ENCODE results near the gene P3H3. TPM values are rescaled to one million over a fixed set of nuclear protein-coding genes. Genes with fewer than 3 reads are reported as not detected.

The P3H3 gene
- total and polyA plus RNA-seq, 2 donors (not counting 3 experiments of a cell fraction or from before 2014, with no cell fraction given) = 75.9 to 76.5 TPM

DNA sequence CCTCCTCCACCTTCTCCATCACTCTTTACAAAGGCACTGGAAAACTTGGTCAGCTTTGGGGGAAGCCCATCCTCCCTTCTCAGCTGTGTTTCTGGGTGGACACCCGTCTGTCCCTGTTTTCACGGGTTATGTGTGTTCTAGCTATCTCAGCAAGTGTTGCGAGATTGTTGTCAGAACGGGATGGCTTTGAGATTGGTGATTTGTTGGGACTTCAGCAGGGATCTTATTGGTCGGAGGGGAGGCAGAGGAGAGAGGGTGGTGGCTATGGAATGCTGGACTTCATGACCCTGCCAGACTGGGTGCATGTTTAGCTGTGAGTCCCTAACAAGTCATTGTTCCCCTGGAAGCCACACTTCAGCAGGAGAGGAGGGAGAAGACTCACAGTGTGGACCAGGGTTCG is 25.8 kb downstream of the P3H3 start:
- Histone ChIP-seq H3K4me2 (ENCODE audit: insufficient read depth, low read length) (no peak overlapping the region), H4K20me1 (replicated peaks; ENCODE audit: control insufficient read depth, extremely low read depth, insufficient read depth, low read length) (no peaks in the 10 kb centered on the region), H3K9me3 (replicated peaks; ENCODE audit: control insufficient read depth, insufficient read depth, low read length) (no peaks in the 10 kb centered on the region), H3K27me3 (ENCODE audit: control insufficient read depth in 2 of 2, insufficient read depth in 2 of 2, low read length in 2 of 2) (no peaks in the 10 kb centered on the region), H3K9ac (replicated peaks; ENCODE audit: extremely low read depth, insufficient read depth, low read length) (no peak overlapping the region), H3K4me1 (ENCODE audit: control insufficient read depth, extremely low read depth, insufficient read depth, low read length) (peaks cover 24% of the 10 kb centered on the region), H3K27ac (ENCODE audit: insufficient read depth, low read depth, low read length) (no peak overlapping the region), H3K4me3 (replicated peaks in 1 of 3; ENCODE audit: insufficient read depth in 1 of 3, low read depth in 1 of 3, low read length in 3 of 3) (no peak overlapping the region), H3K36me3 (ENCODE audit: control insufficient read depth in 2 of 2, extremely low read depth in 1 of 2, insufficient read depth in 2 of 2, low read length in 2 of 2) (peaks cover 23 to 30% of the 10 kb centered on the region in 2 experiments), H2AFZ (ENCODE audit: low read depth, low read length) (no peak overlapping the region), H3K79me2 (ENCODE audit: control insufficient read depth, insufficient read depth, low read length) (peaks cover 39% of the 10 kb centered on the region), H3K9me1 (replicated peaks; ENCODE audit: control insufficient read depth, extremely low read depth, insufficient read depth, low read length) (no peaks in the 10 kb centered on the region)
- BruUV-seq (replicated peaks) = no TSS peak
- POLR2A ChIA-PET = interaction anchor here (0.7 to 1.5 kb wide), 2 partner anchors 11 to 15 kb away, joined by 3 to 4 read pairs; no protein-coding TSS in a partner anchor
- TF ChIP-seq GATA2 (IDR thresholded peaks at IDR 0.05; ENCODE audit: insufficient read depth, insufficient read length, low read depth, low read length) = no peak
- TF ChIP-seq POLR2A (IDR thresholded peaks at IDR 0.05; ENCODE audit: low read depth, low read length) = no peak
- TF ChIP-seq JUN (IDR thresholded peaks at IDR 0.05; ENCODE audit: borderline replicate concordance, insufficient read depth, insufficient read length, low read depth) = no peak
- TF ChIP-seq, protein P1, sequence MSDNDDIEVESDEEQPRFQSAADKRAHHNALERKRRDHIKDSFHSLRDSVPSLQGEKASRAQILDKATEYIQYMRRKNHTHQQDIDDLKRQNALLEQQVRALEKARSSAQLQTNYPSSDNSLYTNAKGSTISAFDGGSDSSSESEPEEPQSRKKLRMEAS (IDR thresholded peaks at IDR 0.05; ENCODE audit: insufficient read depth, insufficient read length) = no peak
- no peak for TF ChIP-seq EZH2 (IDR thresholded peaks at IDR 0.05; ENCODE audit: borderline replicate concordance, low read depth, low read length, severe bottlenecking)
- TF ChIP-seq, protein P2, sequence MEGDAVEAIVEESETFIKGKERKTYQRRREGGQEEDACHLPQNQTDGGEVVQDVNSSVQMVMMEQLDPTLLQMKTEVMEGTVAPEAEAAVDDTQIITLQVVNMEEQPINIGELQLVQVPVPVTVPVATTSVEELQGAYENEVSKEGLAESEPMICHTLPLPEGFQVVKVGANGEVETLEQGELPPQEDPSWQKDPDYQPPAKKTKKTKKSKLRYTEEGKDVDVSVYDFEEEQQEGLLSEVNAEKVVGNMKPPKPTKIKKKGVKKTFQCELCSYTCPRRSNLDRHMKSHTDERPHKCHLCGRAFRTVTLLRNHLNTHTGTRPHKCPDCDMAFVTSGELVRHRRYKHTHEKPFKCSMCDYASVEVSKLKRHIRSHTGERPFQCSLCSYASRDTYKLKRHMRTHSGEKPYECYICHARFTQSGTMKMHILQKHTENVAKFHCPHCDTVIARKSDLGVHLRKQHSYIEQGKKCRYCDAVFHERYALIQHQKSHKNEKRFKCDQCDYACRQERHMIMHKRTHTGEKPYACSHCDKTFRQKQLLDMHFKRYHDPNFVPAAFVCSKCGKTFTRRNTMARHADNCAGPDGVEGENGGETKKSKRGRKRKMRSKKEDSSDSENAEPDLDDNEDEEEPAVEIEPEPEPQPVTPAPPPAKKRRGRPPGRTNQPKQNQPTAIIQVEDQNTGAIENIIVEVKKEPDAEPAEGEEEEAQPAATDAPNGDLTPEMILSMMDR (IDR thresholded peaks at IDR 0.05; ENCODE audit: extremely low read depth in 1 of 2, insufficient read depth in 1 of 2, low read depth in 1 of 2, low read length in 2 of 2) = no peak
- TF ChIP-seq FOS (IDR thresholded peaks at IDR 0.05; ENCODE audit: borderline replicate concordance, insufficient read depth, low read length) = no peak
- no peak for TF ChIP-seq MYC (IDR thresholded peaks at IDR 0.05; ENCODE audit: low read depth, low read length)
- TF ChIP-seq POLR2AphosphoS5 (IDR thresholded peaks at IDR 0.05; ENCODE audit: insufficient read depth, low read depth, low read length) = no peak
- dilution Hi-C loops (cut with MboI; ENCODE audit: extremely low pct_ligation_motif_present, low sequenced_read_pairs) (no loop called here), intact Hi-C loops (cut with micrococcal nuclease) (no loop called here)
- no peak for DNase-seq (ENCODE audit: low read depth, low spot score)
- FAIRE-seq = no peak
- CTCF ChIA-PET = interaction anchor here (0.9 to 4.6 kb wide), 5 partner anchors 10 to 37 kb away, joined by 3 to 30 read pairs (median 6); partner anchors contain the start of genes SPSB2 and TPI1

Measured in endothelial cell of umbilical vein (primary cell).